ENCODE measurements around the gene IGLON5.

Gene IGLON5

DNA sequence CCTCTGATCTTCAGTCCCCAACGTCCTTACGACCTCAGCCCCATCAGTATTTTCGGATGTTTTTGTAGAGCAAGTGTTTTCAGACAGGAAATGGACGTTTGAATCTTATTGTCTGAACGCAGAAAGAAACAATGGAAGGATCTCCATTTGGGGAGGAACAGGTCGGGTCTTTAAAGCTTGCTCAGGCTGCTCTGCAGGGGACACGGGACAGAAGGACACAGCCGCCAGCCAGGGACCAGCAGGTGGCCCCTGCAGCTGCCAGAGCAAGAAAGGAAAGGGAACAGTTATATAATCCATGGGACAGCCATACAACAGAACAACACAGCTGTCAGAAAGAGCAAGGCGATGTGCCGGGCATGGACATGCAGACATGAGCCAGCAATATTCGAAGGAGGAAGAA lies 18.5 kb upstream of the IGLON5 start:
- FAIRE-seq (no peak), DNase-seq (ENCODE audit: insufficient read length, low spot score) (no peak)
- TF ChIP-seq POU2F2 (IDR thresholded peaks at IDR 0.05; ENCODE audit: low read depth, low read length) = no peak
- no peak for TF ChIP-seq PAX5 (IDR thresholded peaks at IDR 0.05; ENCODE audit: insufficient read depth, low read length, severe bottlenecking)
- TF ChIP-seq SPI1 (IDR thresholded peaks at IDR 0.05; ENCODE audit: low read depth, low read length) = no peak
- TF ChIP-seq POLR2A (IDR thresholded peaks at IDR 0.05; ENCODE audit: low read depth, low read length) = no peak
- TF ChIP-seq POLR2AphosphoS5 (IDR thresholded peaks at IDR 0.05; ENCODE audit: low read depth, low read length) = no peak
- TF ChIP-seq TAF1 (IDR thresholded peaks at IDR 0.05; ENCODE audit: low read depth, low read length) = no peak

DNA sequence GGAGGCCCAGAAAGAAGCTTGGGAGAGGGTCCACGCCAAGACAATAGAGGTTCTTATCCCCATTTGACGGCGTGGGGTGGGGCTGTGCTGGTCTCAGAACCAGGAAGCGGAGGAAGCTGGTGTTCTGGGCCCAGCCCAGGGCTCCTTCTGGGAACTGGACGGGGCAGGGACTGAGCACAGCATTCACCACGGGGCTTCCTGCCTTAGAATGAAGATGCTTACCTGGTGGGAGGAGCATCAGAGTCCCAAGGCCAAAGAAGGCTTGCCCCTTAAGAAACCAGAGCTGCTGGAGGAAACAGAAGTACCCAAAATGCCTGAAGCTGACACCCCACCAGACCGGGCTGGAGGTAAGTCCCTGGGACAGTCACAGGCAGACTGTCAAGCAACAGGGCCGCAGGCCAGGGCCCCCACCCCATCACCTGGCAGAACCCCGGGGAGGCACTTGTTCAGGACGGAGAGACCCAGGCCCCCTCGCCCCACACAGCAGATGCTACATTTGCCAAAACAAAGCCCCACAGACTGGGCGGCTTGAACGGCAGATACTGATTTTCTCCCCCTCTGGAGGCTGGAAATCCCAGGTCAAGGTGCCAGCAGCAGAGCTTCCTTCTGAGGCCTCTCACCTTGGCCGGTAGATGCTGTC lies 17.8 kb upstream of the IGLON5 start:
- DNase-seq (ENCODE audit: insufficient read length, low spot score) (no peak), FAIRE-seq (no peak)

DNA sequence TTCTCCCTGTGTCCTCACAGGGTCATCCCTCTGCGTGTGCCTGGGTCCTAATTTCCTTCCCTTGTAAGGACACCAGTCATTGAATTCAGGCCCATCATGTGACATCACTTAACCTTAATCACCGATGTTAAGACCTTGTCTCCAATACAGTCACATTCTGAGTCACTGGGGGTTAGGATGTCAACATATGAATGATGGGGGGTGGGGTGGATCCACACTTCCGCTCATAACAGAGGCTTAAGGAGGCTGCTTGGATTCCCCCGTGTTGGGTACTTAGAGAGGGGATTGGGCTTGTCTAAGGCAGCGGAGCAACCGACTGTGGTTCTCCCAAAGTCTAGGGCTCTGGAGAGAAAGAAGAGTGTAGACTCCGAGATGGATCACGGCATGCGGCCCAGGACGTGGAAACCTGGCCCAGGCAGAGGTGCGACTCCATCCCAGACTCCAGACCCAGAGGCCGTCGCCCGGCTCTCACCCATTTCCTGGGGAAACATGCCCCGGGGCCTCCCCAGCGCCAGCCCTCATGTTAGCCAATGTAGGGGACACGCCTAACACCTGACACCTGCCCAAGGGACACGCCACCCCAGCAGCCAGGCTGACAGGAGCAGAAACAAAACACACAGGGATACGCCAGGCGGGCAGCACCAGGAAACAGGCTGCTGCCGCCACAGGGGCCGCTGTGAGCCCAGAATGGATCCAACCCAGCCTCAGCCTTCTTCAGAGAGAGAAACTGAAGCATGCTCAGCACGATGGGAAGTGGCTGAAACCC lies 17.1 kb upstream of the IGLON5 start:
- FAIRE-seq (no peak), DNase-seq (ENCODE audit: insufficient read length, low spot score) (no peak)
- no peak for TF ChIP-seq PAX5 (IDR thresholded peaks at IDR 0.05; ENCODE audit: insufficient read depth, low read length, severe bottlenecking)
- TF ChIP-seq POU2F2 (IDR thresholded peaks at IDR 0.05; ENCODE audit: low read depth, low read length) = no peak
- TF ChIP-seq TAF1 (IDR thresholded peaks at IDR 0.05; ENCODE audit: low read depth, low read length) = no peak
- TF ChIP-seq SPI1 (IDR thresholded peaks at IDR 0.05; ENCODE audit: low read depth, low read length) = no peak
- TF ChIP-seq POLR2AphosphoS5 (IDR thresholded peaks at IDR 0.05; ENCODE audit: low read depth, low read length) = no peak
- TF ChIP-seq POLR2A (IDR thresholded peaks at IDR 0.05; ENCODE audit: low read depth, low read length) = no peak

More for the DNA sequence above, 17.8 kb upstream of the IGLON5 start:
- TF ChIP-seq PAX5 (IDR thresholded peaks at IDR 0.05; ENCODE audit: insufficient read depth, low read length, severe bottlenecking) = no peak
- no peak for TF ChIP-seq POLR2AphosphoS5 (IDR thresholded peaks at IDR 0.05; ENCODE audit: low read depth, low read length)
- TF ChIP-seq TAF1 (IDR thresholded peaks at IDR 0.05; ENCODE audit: low read depth, low read length) = no peak
- no peak for TF ChIP-seq POU2F2 (IDR thresholded peaks at IDR 0.05; ENCODE audit: low read depth, low read length)
- no peak for TF ChIP-seq POLR2A (IDR thresholded peaks at IDR 0.05; ENCODE audit: low read depth, low read length)
- TF ChIP-seq SPI1 (IDR thresholded peaks at IDR 0.05; ENCODE audit: low read depth, low read length) = no peak

DNA sequence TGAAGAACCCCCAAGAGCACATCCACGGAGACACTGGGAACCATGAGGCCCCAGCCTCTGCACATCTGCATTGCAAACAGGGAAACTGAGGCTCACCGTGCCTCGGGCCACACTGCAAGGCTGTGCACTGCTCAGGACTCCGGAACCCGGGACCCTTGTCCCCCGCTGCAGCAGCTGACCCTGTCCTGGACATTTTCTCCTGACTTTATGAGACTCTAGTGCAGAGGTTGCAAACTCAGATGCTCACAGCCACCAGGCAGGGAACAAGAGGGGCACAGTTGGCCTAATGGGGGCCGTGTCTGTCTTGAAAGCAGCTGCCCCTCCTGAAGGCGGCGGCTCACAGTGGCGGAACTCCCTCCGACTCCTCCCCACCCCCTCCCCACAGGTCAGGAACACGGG lies 16.5 kb upstream of the IGLON5 start:
- no peak for DNase-seq (ENCODE audit: insufficient read length, low spot score)
- no peak for TF ChIP-seq PAX5 (IDR thresholded peaks at IDR 0.05; ENCODE audit: insufficient read depth, low read length, severe bottlenecking)
- no peak for TF ChIP-seq SPI1 (IDR thresholded peaks at IDR 0.05; ENCODE audit: low read depth, low read length)
- TF ChIP-seq POLR2AphosphoS5 (IDR thresholded peaks at IDR 0.05; ENCODE audit: low read depth, low read length) = no peak
- TF ChIP-seq POU2F2 (IDR thresholded peaks at IDR 0.05; ENCODE audit: low read depth, low read length) = no peak
- no peak for TF ChIP-seq TAF1 (IDR thresholded peaks at IDR 0.05; ENCODE audit: low read depth, low read length)
- TF ChIP-seq POLR2A (IDR thresholded peaks at IDR 0.05; ENCODE audit: low read depth, low read length) = no peak
- FAIRE-seq = no peak

DNA sequence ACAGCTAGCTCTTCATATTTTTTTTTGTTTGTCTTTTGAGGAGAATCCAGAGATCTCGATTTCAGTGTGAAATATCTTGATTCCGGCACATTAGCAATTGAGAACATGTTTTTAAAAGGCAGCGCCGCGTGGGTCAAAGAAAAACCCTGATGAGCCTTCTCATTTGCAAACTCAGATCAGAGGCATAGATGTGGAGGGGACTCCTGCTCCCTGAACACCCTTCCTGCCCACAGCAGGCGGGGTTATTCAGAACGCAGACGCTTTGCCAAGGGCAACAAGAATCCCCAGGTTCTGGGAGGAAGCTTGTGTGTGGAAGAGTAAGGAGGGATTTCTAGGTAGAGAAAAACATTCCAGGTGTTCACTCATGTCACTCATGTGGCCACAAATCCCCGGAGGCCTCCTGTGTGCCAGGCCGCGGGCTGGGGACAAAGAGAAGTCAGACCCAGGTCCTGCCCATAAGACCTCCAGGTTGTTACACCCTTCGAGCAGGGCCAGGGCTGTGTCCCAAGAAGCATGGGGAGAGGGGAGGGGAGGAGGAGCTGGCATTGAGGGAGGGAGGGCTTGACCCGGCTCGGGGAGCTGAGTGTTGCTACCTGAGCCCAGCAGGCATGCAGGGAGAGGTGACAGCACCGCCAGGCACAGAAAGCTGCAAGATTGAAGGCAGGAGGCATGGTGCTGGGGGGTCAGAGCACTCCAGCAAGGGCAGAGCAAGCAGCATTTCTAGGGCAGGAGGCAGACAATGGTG lies 15.9 kb upstream of the IGLON5 start:
- no peak for TF ChIP-seq POLR2AphosphoS5 (IDR thresholded peaks at IDR 0.05; ENCODE audit: low read depth, low read length)
- no peak for TF ChIP-seq PAX5 (IDR thresholded peaks at IDR 0.05; ENCODE audit: insufficient read depth, low read length, severe bottlenecking)
- no peak for TF ChIP-seq POU2F2 (IDR thresholded peaks at IDR 0.05; ENCODE audit: low read depth, low read length)
- TF ChIP-seq SPI1 (IDR thresholded peaks at IDR 0.05; ENCODE audit: low read depth, low read length) = no peak
- TF ChIP-seq TAF1 (IDR thresholded peaks at IDR 0.05; ENCODE audit: low read depth, low read length) = no peak
- TF ChIP-seq POLR2A (IDR thresholded peaks at IDR 0.05; ENCODE audit: low read depth, low read length) = no peak
- FAIRE-seq (no peak), DNase-seq (ENCODE audit: insufficient read length, low spot score) (no peak)

DNA sequence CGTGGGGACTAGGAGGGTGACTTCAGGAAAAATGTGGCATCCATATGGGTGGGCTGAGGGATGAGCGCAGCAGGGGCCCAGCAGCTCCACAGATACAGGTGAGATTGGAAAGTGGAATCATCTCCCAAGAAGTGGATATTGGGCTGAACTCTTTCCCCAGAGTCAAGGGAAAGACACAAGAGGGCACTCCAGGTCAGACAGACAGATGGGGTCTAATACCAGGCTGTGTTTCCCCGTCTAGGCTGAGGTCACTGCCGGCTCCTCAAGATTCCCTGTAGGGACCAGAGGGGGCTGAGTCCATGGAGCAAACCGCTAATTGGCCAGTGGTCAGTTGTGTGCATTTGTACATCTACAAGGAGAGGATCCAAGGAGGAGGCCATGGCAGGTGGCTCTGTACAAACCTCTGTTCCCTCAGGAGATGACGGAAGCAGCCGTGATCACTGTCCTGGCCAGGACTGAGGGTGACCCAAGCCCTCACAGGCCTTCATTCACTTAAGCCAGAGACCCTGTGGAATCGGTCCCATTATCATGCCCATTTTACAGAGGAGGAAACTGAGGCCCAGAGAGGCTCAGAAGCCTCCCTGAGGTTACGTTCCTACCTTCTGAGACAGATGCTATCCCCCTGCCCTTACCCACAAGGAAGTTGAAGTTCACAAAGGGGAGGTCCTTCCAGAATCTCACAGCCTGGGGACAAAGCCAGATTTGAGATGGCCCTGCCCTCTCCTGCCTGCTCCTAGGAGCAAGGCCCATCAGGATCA lies 14.9 kb upstream of the IGLON5 start:
- DNase-seq (ENCODE audit: insufficient read length, low spot score) (no peak), FAIRE-seq (no peak)
- no peak for TF ChIP-seq TAF1 (IDR thresholded peaks at IDR 0.05; ENCODE audit: low read depth, low read length)
- TF ChIP-seq POLR2AphosphoS5 (IDR thresholded peaks at IDR 0.05; ENCODE audit: low read depth, low read length) = no peak
- no peak for TF ChIP-seq POU2F2 (IDR thresholded peaks at IDR 0.05; ENCODE audit: low read depth, low read length)
- no peak for TF ChIP-seq POLR2A (IDR thresholded peaks at IDR 0.05; ENCODE audit: low read depth, low read length)

DNA sequence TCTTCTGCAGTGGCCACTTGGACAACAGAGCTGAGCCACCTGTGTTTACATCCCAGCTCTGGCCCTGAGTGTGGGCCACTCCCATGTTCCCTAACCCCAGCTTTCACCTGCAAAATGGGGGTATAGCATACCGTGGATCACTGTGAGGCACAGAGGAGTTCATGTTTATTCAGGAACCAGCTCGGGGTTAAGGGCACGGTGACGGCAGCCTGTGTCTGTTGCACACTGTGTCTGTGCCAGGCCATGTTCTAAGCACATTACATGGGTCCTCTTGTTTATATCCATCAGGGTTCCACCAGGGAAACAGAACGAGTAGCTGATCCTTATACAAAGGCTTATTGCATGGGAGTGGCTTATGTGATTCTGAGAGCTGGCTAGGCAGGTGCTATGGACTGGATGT lies 14.0 kb upstream of the IGLON5 start:
- no peak for DNase-seq (ENCODE audit: insufficient read length, low spot score)
- no peak for FAIRE-seq

DNA sequence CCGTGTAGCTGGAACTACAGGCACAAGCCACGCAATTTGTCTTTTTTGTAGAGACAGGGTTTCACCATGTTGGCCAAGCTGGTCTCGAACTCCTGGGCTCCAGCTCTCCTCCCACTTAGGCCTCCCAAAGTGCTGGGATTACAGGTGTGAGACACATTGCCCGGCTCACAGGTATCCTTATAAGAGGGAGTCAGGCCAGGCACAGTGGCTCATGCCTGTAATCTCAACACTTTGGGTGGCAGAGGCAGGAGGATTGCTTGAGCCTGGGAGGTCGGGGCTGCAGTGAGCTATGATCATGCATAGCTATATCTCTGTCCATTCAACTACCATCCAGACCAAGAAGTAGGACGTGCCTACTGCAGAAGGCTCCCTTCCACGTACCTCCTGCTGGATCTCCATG lies 10.2 kb upstream of the IGLON5 start:
- TF ChIP-seq POLR2AphosphoS5 (IDR thresholded peaks at IDR 0.05; ENCODE audit: low read depth, low read length) (no peak), PAX5 (IDR thresholded peaks at IDR 0.05; ENCODE audit: insufficient read depth, low read length, severe bottlenecking) (no peak), POLR2A (IDR thresholded peaks at IDR 0.05; ENCODE audit: low read depth, low read length) (no peak), TAF1 (IDR thresholded peaks at IDR 0.05; ENCODE audit: low read depth, low read length) (no peak), SPI1 (IDR thresholded peaks at IDR 0.05; ENCODE audit: low read depth, low read length) (no peak), POU2F2 (IDR thresholded peaks at IDR 0.05; ENCODE audit: low read depth, low read length) (no peak)
- DNase-seq (ENCODE audit: insufficient read length, low spot score) (no peak), FAIRE-seq (no peak)

More for the DNA sequence above, 14.0 kb upstream of the IGLON5 start:
- no peak for TF ChIP-seq PAX5 (IDR thresholded peaks at IDR 0.05; ENCODE audit: insufficient read depth, low read length, severe bottlenecking)
- TF ChIP-seq TAF1 (IDR thresholded peaks at IDR 0.05; ENCODE audit: low read depth, low read length) = no peak
- no peak for TF ChIP-seq POU2F2 (IDR thresholded peaks at IDR 0.05; ENCODE audit: low read depth, low read length)
- no peak for TF ChIP-seq POLR2A (IDR thresholded peaks at IDR 0.05; ENCODE audit: low read depth, low read length)
- no peak for TF ChIP-seq POLR2AphosphoS5 (IDR thresholded peaks at IDR 0.05; ENCODE audit: low read depth, low read length)
- TF ChIP-seq SPI1 (IDR thresholded peaks at IDR 0.05; ENCODE audit: low read depth, low read length) = no peak

Data from GM12891 (cell line).